ENCODE data around the gene DTNB.
"Not testable (repeated sequence)": the region's sequence is repeated elsewhere in the genome, so short reads cannot be mapped to it uniquely, and the experiment has no call there.

The DTNB gene

DNA sequence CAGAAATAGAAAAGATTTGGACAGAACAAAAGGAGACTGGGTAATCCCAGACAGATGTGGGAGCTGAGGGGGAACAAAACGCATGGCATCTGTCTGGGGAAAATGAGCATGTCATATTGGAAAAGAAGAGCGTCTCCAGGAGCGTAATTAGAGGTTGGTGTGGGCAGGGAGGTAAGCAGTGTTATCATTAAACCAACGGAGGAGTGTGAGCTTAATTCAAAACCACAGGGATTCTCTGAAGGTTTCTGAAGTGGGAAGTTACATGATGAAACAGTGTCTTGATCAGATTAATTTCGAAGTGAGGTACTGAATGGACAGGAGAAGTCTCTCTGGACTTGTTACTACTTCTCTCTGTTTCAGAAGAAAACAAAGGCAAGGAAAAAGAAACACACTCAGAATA is 53.3 kb downstream of the DTNB start:
- Mint-ChIP-seq H3K36me3 (peaks cover under 1% of the 10 kb centered on the region), H3K4me3 (no peak overlapping the region), H3K4me1 (no peaks in the 10 kb centered on the region), H3K27ac (peak overlapping the region; percentile 11), H3K9me3 (no peaks in the 10 kb centered on the region)
- ATAC-seq, result no peak
- no peak for DNase-seq (ENCODE audit: low spot score in 2 of 2)

GRCh38 chr2:25619185-25619584 is 54.2 kb downstream of the DTNB start:
- Mint-ChIP-seq H3K27ac (no peak overlapping the region), H3K9me3 (no peaks in the 10 kb centered on the region), H3K36me3 (no peaks in the 10 kb centered on the region), H3K4me3 (no peak overlapping the region), H3K4me1 (no peaks in the 10 kb centered on the region)
- DNase-seq (ENCODE audit: low spot score in 2 of 2) (no peak), ATAC-seq (no peak)

DNA sequence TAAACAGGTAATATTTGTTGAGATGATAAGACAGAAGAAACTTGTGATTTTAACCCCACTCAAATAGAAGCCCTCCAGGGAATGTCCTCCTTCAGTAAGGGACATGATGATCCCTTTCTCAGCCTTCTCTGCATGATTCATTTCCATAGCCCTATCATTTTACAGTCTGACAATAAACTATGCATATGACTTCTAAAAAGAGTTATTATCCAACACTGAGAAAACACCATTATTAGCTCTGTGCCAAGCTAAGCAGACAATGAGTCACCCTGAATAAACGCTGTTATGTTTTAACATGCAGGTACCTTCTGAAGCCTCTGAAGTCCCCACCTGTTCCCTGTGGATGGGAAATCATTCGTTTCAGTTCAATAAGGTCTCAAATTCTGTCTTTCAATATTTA is 54.7 kb downstream of the DTNB start:
- Mint-ChIP-seq H3K36me3 (no peaks in the 10 kb centered on the region), H3K9me3 (no peaks in the 10 kb centered on the region), H3K4me1 (no peaks in the 10 kb centered on the region), H3K4me3 (no peak overlapping the region), H3K27ac (no peak overlapping the region)
- ATAC-seq, result no peak
- no peak for DNase-seq (ENCODE audit: low spot score in 2 of 2)

DNA sequence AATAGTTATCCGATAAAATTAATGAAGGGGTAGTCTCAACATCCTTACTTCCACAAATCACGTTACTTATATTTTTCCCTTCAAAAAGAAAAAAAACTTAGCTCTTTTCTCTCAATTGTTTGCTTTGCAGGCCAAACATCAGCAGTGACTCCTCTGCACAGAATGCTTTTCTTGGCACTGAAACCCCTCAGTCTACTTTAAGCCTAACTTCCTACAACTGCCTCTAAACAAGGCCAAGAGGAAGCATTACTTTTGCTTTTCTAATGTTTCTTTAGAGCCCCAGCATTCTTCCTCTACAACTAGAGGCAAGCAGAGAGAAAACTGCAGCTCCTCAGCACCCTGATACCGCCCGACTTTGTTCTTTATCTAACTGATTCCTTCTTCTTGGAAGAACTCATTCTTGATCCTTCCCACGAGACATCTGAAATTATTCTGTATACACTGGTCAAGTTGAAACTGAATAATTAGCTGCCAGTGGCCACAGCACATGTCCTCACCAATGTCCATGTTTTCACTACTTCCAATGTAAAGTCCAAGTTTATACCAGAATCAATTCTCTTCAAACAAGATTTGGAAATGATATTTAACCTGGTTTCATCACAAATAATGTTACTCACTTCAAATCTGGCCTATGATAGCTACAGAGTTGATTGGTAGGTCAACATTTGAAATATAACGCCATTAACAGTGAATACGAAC is 55.3 kb downstream of the DTNB start:
- DNase-seq (ENCODE audit: low spot score in 2 of 2) (no peak), ATAC-seq (no peak)
- Mint-ChIP-seq H3K4me1 (no peaks in the 10 kb centered on the region), H3K4me3 (no peak overlapping the region), H3K27ac (no peak overlapping the region), H3K36me3 (no peaks in the 10 kb centered on the region), H3K9me3 (no peaks in the 10 kb centered on the region)

- Mint-ChIP-seq H3K4me3 (no peak overlapping the region), H3K27ac (no peak overlapping the region), H3K36me3 (no peaks in the 10 kb centered on the region), H3K9me3 (no peaks in the 10 kb centered on the region), H3K4me1 (no peaks in the 10 kb centered on the region)
- DNase-seq (ENCODE audit: low spot score in 2 of 2) (no peak), ATAC-seq (no peak)
Observed at GRCh38 chr2:25615920-25616319, 57.5 kb downstream of the DTNB start.

- Mint-ChIP-seq H3K4me1 (no peaks in the 10 kb centered on the region), H3K4me3 (no peak overlapping the region), H3K27ac (no peak overlapping the region), H3K9me3 (no peaks in the 10 kb centered on the region), H3K36me3 (no peaks in the 10 kb centered on the region)
- DNase-seq (ENCODE audit: low spot score in 2 of 2) (no peak), ATAC-seq (no peak)
Observed at GRCh38 chr2:25615386-25615785, 58.0 kb downstream of the DTNB start.

DNA sequence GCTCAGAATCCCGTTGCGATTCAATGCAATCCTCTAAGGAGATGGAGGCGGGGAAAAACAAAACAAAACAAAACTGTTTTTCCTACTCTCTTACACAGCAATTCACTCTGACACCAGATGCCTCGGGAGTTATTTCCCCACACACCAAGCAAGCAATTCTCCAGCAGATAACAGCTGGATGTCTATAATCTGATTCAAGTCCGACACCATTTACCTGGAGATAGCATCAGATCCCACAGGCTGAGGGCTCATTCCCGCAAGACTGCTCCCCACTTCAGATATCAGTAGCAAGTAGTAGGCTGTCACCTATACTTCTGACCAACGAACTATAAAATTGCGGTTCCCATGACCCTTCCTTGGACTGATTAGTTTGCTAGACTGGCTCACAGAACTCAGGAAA is 58.7 kb downstream of the DTNB start:
- no peak for ATAC-seq
- Mint-ChIP-seq H3K4me3 (no peak overlapping the region), H3K27ac (no peak overlapping the region), H3K9me3 (no peaks in the 10 kb centered on the region), H3K4me1 (no peaks in the 10 kb centered on the region), H3K36me3 (no peaks in the 10 kb centered on the region)
- no peak for DNase-seq (ENCODE audit: low spot score in 2 of 2)

- Mint-ChIP-seq H3K9me3 (no peaks in the 10 kb centered on the region), H3K27ac (no peak overlapping the region), H3K4me3 (no peak overlapping the region), H3K4me1 (no peaks in the 10 kb centered on the region), H3K36me3 (no peaks in the 10 kb centered on the region)
- DNase-seq (ENCODE audit: low spot score in 2 of 2) (no peak), ATAC-seq (no peak)
Observed at GRCh38 chr2:25608718-25609117, 64.7 kb downstream of the DTNB start.

GRCh38 chr2:25606892-25607291 is 66.5 kb downstream of the DTNB start:
- Mint-ChIP-seq H3K4me1 (peaks cover 6% of the 10 kb centered on the region), H3K27ac (no peak overlapping the region), H3K36me3 (no peaks in the 10 kb centered on the region), H3K4me3 (no peak overlapping the region), H3K9me3 (no peaks in the 10 kb centered on the region)
- no peak for DNase-seq (ENCODE audit: low spot score in 2 of 2)
- no peak for ATAC-seq

DNA sequence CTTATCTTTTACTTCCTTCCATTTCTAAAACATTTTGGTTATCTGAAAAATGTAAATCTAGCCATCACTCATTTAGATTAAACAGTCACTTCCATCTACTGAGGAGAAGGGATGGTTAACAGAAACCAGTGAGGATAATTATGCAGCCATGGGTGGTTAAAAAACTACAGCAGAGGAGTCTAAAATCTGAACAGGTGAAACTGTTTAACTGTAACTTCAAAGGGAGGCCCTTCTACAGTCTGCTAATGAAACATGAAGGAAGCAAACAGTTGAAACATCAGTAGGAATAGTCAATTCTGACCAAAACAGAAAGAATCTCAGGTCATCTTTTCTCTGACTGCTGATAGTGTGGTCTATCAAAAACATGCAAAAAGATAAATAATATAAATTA is 71.0 kb downstream of the DTNB start:
- no peaks in the 10 kb centered on the region for H3K9me3 Mint-ChIP-seq
- peak; percentile 16 for ATAC-seq
- no peak for DNase-seq (ENCODE audit: low spot score in 2 of 2)
- peak overlapping the region; percentile 26 for H3K27ac Mint-ChIP-seq
- H3K4me3 Mint-ChIP-seq, result no peak overlapping the region
- H3K4me1 Mint-ChIP-seq, result peaks cover 24% of the 10 kb centered on the region
- H3K36me3 Mint-ChIP-seq, result no peaks in the 10 kb centered on the region

- H3K4me1 Mint-ChIP-seq, result peaks cover 24% of the 10 kb centered on the region
- ATAC-seq, result peak; percentile 57
- not testable (repeated sequence) for DNase-seq (ENCODE audit: low spot score in 2 of 2); H3K36me3 Mint-ChIP-seq; H3K4me3 Mint-ChIP-seq; H3K9me3 Mint-ChIP-seq
- peak overlapping the region; percentile 26 for H3K27ac Mint-ChIP-seq
Observed at GRCh38 chr2:25601711-25602332, 71.6 kb downstream of the DTNB start.

DNA sequence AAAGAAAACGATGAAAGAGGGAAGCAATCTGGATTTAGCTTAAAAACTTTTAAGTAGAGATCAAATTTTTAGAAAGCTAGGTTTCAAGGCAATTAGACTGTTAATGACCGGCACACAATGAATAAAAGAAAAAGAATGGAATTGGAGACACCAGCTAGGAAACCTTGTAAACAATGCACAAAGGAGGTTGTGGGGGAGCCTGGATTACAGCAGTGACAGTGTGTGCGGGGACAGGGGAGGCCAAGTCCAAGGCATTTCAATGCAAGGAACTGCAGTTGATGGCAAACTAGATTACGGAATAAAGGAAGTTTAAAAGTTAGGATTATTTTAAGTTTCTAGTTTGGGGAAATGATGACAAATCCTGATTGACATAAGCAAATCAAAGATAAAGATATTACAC is 74.5 kb downstream of the DTNB start:
- no peaks in the 10 kb centered on the region for H3K9me3 Mint-ChIP-seq
- peaks cover 24% of the 10 kb centered on the region for H3K4me1 Mint-ChIP-seq
- DNase-seq (ENCODE audit: low spot score in 2 of 2), result no peak
- H3K27ac Mint-ChIP-seq, result no peak overlapping the region
- H3K36me3 Mint-ChIP-seq, result no peaks in the 10 kb centered on the region
- no peak for ATAC-seq
- no peak overlapping the region for H3K4me3 Mint-ChIP-seq

- Mint-ChIP-seq H3K4me3 (no peak overlapping the region), H3K9me3 (no peaks in the 10 kb centered on the region), H3K27ac (peak overlapping the region; percentile 6), H3K36me3 (no peaks in the 10 kb centered on the region), H3K4me1 (peaks cover 24% of the 10 kb centered on the region)
- ATAC-seq, result no peak
- no peak for DNase-seq (ENCODE audit: low spot score in 2 of 2)
Observed at GRCh38 chr2:25598332-25598731, 75.0 kb downstream of the DTNB start.

GRCh38 chr2:25597881-25598280 is 75.5 kb downstream of the DTNB start:
- no peaks in the 10 kb centered on the region for H3K36me3 Mint-ChIP-seq
- no peaks in the 10 kb centered on the region for H3K9me3 Mint-ChIP-seq
- H3K27ac Mint-ChIP-seq, result peak overlapping the region; percentile 6
- ATAC-seq (peak; percentile 59), DNase-seq (ENCODE audit: low spot score in 2 of 2) (no peak)
- no peak overlapping the region for H3K4me3 Mint-ChIP-seq
- peaks cover 27% of the 10 kb centered on the region for H3K4me1 Mint-ChIP-seq

GRCh38 chr2:25596516-25597244 is 76.7 kb downstream of the DTNB start:
- ATAC-seq (no peak), DNase-seq (ENCODE audit: low spot score in 2 of 2) (no peak)
- Mint-ChIP-seq H3K27ac (no peak overlapping the region), H3K36me3 (no peaks in the 10 kb centered on the region), H3K9me3 (no peaks in the 10 kb centered on the region), H3K4me3 (no peak overlapping the region), H3K4me1 (peaks cover 23% of the 10 kb centered on the region)

- H3K4me1 Mint-ChIP-seq, result peaks cover 19% of the 10 kb centered on the region
- DNase-seq (ENCODE audit: low spot score in 2 of 2) (no peak), ATAC-seq (no peak)
- H3K9me3 Mint-ChIP-seq, result no peaks in the 10 kb centered on the region
- no peak overlapping the region for H3K4me3 Mint-ChIP-seq
- H3K27ac Mint-ChIP-seq, result no peak overlapping the region
- no peaks in the 10 kb centered on the region for H3K36me3 Mint-ChIP-seq
Observed at GRCh38 chr2:25595393-25595792, 78.0 kb downstream of the DTNB start.

All from stimulated activated effector memory CD8-positive, alpha-beta T cell treated with anti-CD3 and anti-CD28 coated beads, Interleukin-12 subunit alpha, Interleukin-12 subunit beta, amount 100 ng/mL, for 72 hours (primary cell).